GM23338 (cell line): Measurements from ENCODE around the gene DIP2B. TPM values are rescaled to one million over a fixed set of nuclear protein-coding genes. Genes with fewer than 3 reads are reported as not detected.

Source experiments
- ATAC-seq: fragments of 200-7000 bp; cut with Tn5 transposase; 3 replicates; pipeline ENCODE4 v1.9.1; 2020
- DNase-seq: peaks from one replicate; pipeline ENCODE4 v3.0.0-alpha.2; 2015; ENCODE audit warnings: low spot score
- H2AFZ ChIP-seq: fragments of 200-600 bp; sonication (generic); 2 replicates; pipeline ENCODE4 v1.8.0; 2016; ENCODE audit warnings: antibody characterized with exemption, mild to moderate bottlenecking, moderate library complexity
- H3F3A ChIP-seq: fragments of 200-600 bp; sonication (generic); replicated peaks from 2 replicates; pipeline ENCODE4 v1.8.0; 2017; ENCODE audit warnings: antibody characterized with exemption, mixed run types, low read depth
- H3K27ac ChIP-seq: fragments of 200-600 bp; sonication (generic); 2 replicates; pipeline ENCODE4 v1.6.1; 2016; ENCODE audit warnings: low read depth
- H3K27me3 ChIP-seq: fragments of 200-600 bp; sonication (generic); 2 replicates; pipeline ENCODE4 v1.8.0; 2016; ENCODE audit warnings: mild to moderate bottlenecking, mixed run types, moderate library complexity; ENCODE audit not compliant: insufficient read depth
- H3K36me3 ChIP-seq: fragments of 200-600 bp; sonication (generic); 2 replicates; pipeline ENCODE4 v1.8.0; 2016; ENCODE audit warnings: mild to moderate bottlenecking; ENCODE audit not compliant: insufficient read depth
- H3K4me1 ChIP-seq: fragments of 200-600 bp; sonication (generic); 2 replicates; pipeline ENCODE4 v1.8.0; 2016; ENCODE audit warnings: mild to moderate bottlenecking, moderate library complexity; ENCODE audit not compliant: insufficient read depth
- H3K4me2 ChIP-seq: fragments of 200-600 bp; sonication (generic); 2 replicates; pipeline ENCODE4 v1.7.1; 2017; ENCODE audit warnings: mixed run types
- H3K4me3 ChIP-seq: fragments of 200-600 bp; sonication (generic); 2 replicates; pipeline ENCODE4 v1.6.1; 2016; ENCODE audit warnings: mixed run types
- H3K79me2 ChIP-seq: fragments of 200-600 bp; sonication (generic); replicated peaks from 2 replicates; pipeline ENCODE4 v1.8.0; 2017; ENCODE audit warnings: mild to moderate bottlenecking; ENCODE audit not compliant: insufficient read depth
- H3K9me2 ChIP-seq: fragments of 200-600 bp; sonication (generic); 2 replicates; pipeline ENCODE4 v1.8.0; 2017; ENCODE audit not compliant: insufficient read depth
- H4K20me1 ChIP-seq: fragments of 200-600 bp; sonication (generic); replicated peaks from 2 replicates; pipeline ENCODE4 v1.8.0; 2017; ENCODE audit warnings: mild to moderate bottlenecking; ENCODE audit not compliant: insufficient read depth
- H3K27ac Mint-ChIP-seq: 2 replicates; pipeline ENCODE4 v1.8.0; 2020; ENCODE audit warnings: inconsistent platforms, mild to moderate bottlenecking, moderate library complexity, mixed read lengths
- H3K27me3 Mint-ChIP-seq: 3 replicates; pipeline ENCODE4 v1.8.0; 2022; ENCODE audit warnings: low read depth, mild to moderate bottlenecking, moderate library complexity, mixed read lengths, inconsistent platforms; ENCODE audit not compliant: insufficient read depth, poor library complexity
- H3K36me3 Mint-ChIP-seq: 3 replicates; pipeline ENCODE4 v1.8.0; 2021; ENCODE audit warnings: low read depth, mild to moderate bottlenecking, inconsistent platforms, moderate library complexity, mixed read lengths
- H3K4me1 Mint-ChIP-seq: 3 replicates; pipeline ENCODE4 v1.8.0; 2020; ENCODE audit warnings: mild to moderate bottlenecking, inconsistent platforms, mixed read lengths
- H3K4me3 Mint-ChIP-seq: 3 replicates; pipeline ENCODE4 v1.8.0; 2021; ENCODE audit warnings: moderate library complexity, mild to moderate bottlenecking, inconsistent platforms, mixed read lengths
- H3K9me3 Mint-ChIP-seq: 3 replicates; pipeline ENCODE4 v1.8.0; 2020; ENCODE audit warnings: moderate library complexity, mild to moderate bottlenecking, inconsistent platforms, mixed read lengths
- EZH2 ChIP-seq: fragments of 200-600 bp; sonication (generic); IDR thresholded peaks from one replicate; pipeline ENCODE4 v1.8.0; 2017; ENCODE audit warnings: antibody characterized with exemption, mild to moderate bottlenecking, low read depth; ENCODE audit not compliant: unreplicated experiment
- STAT1 ChIP-seq: IDR thresholded peaks from one replicate; pipeline ENCODE4 v1.6.1; 2016; ENCODE audit warnings: antibody characterized with exemption; ENCODE audit not compliant: unreplicated experiment
- ZNF331 ChIP-seq: fragments of 250-450 bp; sonication (Bioruptor Pico); IDR thresholded peaks from 2 replicates; pipeline ENCODE4 v1.5.0; 2020; ENCODE audit warnings: low read depth, mild to moderate bottlenecking, moderate library complexity
- polyA plus RNA-seq: library from polyadenylated mRNA; unstranded; fragments of >200 nt; fragmentation: Nextera tagmentation; extraction: Ambion mirVana; gene quantifications from 2 replicates; pipeline ENCODE4 v1.2.1, GENCODE V29; 2016
- total RNA-seq: library from RNA; depleted of rRNA; stranded (reverse); fragments of >200 nt; shearing (Covaris generic); gene quantifications from 2 replicates; pipeline ENCODE4 v1.2.3, GENCODE V29; 2014
- TF ChIP-seq, protein P1 (sequence below), 2 experiments: fragments of 200-600 bp in 1 of 2; sonication (generic) in 1 of 2; conservative IDR thresholded peaks; 2 replicates each; pipeline versions ENCODE4 v1.5.1 to v1.6.1; 2016 to 2017; ENCODE audit warnings: antibody characterized with exemption in 2 of 2, low read depth in 2 of 2, mild to moderate bottlenecking in 2 of 2, moderate library complexity in 1 of 2
- TF ChIP-seq, protein P2 (sequence below): fragments of 250-450 bp; sonication (Bioruptor Pico); IDR thresholded peaks from 2 replicates; pipeline ENCODE4 v1.5.0; 2020; ENCODE audit warnings: mild to moderate bottlenecking, moderate library complexity
- TF ChIP-seq, protein P3 (sequence below): IDR thresholded peaks from 2 replicates; pipeline ENCODE4 v1.6.1; 2016; ENCODE audit warnings: antibody characterized with exemption

Gene DIP2B
- total and polyA plus RNA-seq, 2 experiments from 2014 or later = 8.0 to 36.4 TPM

DNA sequence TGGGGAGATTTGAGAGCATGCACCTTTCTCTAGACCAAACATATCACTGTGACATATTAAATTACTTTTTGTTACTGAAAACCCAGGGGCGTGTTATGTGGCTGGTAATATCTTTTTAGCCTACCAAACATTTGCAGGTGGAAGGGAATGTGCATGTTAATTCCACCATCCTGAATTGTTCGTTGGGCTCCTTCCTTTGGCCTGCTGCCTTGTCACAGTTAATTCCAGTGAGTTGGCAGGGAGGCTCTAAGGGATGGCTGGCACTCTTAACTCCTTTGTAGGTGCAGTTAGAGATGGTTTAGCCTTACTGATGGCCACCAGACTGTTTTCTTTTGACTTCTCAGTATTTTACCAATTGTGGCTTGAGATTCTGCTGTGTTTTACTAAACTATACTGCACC lies 64.5 kb downstream of the DIP2B start:
- Mint-ChIP-seq H3K27me3 (no peaks in the 10 kb centered on the region), H3K4me3 (no peak overlapping the region), H3K4me1 (peaks cover 45% of the 10 kb centered on the region), H3K36me3 (no peaks in the 10 kb centered on the region), H3K9me3 (no peaks in the 10 kb centered on the region; the same call in 2 of the 3 replicates), H3K27ac (peak overlapping the region; percentile 0; the same call in 1 of the 2 replicates)
- Histone ChIP-seq H3K4me1 (peaks cover 50% of the 10 kb centered on the region), H3K4me3 (no peak overlapping the region), H3K4me2 (no peak overlapping the region), H3F3A (no peaks in the 10 kb centered on the region; the same call in 1 of the 2 replicates), H3K9me2 (no peaks in the 10 kb centered on the region), H2AFZ (no peak overlapping the region), H3K36me3 (no peaks in the 10 kb centered on the region), H3K27me3 (no peaks in the 10 kb centered on the region), H3K79me2 (peaks cover 89% of the 10 kb centered on the region), H3K27ac (peak overlapping the region; percentile 12; the same call in 1 of the 2 replicates), H4K20me1 (0 out of 2 replicates have a peak, but pooled peaks cover 4% of the 10 kb centered on the region)
- peak; percentile 59 for ATAC-seq
- no peak for TF ChIP-seq EZH2
- no peak for TF ChIP-seq ZNF331 (CRISPR knock-in tag)
- TF ChIP-seq, protein P1, sequence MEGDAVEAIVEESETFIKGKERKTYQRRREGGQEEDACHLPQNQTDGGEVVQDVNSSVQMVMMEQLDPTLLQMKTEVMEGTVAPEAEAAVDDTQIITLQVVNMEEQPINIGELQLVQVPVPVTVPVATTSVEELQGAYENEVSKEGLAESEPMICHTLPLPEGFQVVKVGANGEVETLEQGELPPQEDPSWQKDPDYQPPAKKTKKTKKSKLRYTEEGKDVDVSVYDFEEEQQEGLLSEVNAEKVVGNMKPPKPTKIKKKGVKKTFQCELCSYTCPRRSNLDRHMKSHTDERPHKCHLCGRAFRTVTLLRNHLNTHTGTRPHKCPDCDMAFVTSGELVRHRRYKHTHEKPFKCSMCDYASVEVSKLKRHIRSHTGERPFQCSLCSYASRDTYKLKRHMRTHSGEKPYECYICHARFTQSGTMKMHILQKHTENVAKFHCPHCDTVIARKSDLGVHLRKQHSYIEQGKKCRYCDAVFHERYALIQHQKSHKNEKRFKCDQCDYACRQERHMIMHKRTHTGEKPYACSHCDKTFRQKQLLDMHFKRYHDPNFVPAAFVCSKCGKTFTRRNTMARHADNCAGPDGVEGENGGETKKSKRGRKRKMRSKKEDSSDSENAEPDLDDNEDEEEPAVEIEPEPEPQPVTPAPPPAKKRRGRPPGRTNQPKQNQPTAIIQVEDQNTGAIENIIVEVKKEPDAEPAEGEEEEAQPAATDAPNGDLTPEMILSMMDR (conservative IDR thresholded peaks at IDR 0.05; ENCODE audit: low read depth in 2 of 2) = no peak
- TF ChIP-seq, protein P2, sequence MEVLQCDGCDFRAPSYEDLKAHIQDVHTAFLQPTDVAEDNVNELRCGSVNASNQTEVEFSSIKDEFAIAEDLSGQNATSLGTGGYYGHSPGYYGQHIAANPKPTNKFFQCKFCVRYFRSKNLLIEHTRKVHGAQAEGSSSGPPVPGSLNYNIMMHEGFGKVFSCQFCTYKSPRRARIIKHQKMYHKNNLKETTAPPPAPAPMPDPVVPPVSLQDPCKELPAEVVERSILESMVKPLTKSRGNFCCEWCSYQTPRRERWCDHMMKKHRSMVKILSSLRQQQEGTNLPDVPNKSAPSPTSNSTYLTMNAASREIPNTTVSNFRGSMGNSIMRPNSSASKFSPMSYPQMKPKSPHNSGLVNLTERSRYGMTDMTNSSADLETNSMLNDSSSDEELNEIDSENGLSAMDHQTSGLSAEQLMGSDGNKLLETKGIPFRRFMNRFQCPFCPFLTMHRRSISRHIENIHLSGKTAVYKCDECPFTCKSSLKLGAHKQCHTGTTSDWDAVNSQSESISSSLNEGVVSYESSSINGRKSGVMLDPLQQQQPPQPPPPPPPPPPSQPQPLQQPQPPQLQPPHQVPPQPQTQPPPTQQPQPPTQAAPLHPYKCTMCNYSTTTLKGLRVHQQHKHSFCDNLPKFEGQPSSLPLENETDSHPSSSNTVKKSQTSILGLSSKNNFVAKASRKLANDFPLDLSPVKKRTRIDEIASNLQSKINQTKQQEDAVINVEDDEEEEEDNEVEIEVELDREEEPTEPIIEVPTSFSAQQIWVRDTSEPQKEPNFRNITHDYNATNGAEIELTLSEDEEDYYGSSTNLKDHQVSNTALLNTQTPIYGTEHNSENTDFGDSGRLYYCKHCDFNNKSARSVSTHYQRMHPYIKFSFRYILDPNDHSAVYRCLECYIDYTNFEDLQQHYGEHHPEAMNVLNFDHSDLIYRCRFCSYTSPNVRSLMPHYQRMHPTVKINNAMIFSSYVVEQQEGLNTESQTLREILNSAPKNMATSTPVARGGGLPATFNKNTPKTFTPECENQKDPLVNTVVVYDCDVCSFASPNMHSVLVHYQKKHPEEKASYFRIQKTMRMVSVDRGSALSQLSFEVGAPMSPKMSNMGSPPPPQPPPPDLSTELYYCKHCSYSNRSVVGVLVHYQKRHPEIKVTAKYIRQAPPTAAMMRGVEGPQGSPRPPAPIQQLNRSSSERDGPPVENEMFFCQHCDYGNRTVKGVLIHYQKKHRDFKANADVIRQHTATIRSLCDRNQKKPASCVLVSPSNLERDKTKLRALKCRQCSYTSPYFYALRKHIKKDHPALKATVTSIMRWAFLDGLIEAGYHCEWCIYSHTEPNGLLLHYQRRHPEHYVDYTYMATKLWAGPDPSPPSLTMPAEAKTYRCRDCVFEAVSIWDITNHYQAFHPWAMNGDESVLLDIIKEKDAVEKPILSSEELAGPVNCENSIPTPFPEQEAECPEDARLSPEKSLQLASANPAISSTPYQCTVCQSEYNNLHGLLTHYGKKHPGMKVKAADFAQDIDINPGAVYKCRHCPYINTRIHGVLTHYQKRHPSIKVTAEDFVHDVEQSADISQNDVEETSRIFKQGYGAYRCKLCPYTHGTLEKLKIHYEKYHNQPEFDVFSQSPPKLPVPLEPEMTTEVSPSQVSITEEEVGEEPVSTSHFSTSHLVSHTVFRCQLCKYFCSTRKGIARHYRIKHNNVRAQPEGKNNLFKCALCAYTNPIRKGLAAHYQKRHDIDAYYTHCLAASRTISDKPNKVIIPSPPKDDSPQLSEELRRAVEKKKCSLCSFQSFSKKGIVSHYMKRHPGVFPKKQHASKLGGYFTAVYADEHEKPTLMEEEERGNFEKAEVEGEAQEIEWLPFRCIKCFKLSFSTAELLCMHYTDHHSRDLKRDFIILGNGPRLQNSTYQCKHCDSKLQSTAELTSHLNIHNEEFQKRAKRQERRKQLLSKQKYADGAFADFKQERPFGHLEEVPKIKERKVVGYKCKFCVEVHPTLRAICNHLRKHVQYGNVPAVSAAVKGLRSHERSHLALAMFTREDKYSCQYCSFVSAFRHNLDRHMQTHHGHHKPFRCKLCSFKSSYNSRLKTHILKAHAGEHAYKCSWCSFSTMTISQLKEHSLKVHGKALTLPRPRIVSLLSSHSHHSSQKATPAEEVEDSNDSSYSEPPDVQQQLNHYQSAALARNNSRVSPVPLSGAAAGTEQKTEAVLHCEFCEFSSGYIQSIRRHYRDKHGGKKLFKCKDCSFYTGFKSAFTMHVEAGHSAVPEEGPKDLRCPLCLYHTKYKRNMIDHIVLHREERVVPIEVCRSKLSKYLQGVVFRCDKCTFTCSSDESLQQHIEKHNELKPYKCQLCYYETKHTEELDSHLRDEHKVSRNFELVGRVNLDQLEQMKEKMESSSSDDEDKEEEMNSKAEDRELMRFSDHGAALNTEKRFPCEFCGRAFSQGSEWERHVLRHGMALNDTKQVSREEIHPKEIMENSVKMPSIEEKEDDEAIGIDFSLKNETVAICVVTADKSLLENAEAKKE = no peak
- TF ChIP-seq STAT1 = no peak
- TF ChIP-seq, protein P3, sequence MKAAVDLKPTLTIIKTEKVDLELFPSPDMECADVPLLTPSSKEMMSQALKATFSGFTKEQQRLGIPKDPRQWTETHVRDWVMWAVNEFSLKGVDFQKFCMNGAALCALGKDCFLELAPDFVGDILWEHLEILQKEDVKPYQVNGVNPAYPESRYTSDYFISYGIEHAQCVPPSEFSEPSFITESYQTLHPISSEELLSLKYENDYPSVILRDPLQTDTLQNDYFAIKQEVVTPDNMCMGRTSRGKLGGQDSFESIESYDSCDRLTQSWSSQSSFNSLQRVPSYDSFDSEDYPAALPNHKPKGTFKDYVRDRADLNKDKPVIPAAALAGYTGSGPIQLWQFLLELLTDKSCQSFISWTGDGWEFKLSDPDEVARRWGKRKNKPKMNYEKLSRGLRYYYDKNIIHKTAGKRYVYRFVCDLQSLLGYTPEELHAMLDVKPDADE = no peak
- DNase-seq = peak; percentile 39
